Measurements from ENCODE around the gene SLC52A1. TPM values are rescaled to one million over a fixed set of nuclear protein-coding genes. Genes with fewer than 3 reads are reported as not detected.
A peak's percentile ranks its signal among the peaks of the same experiment; 100 is the strongest.

The SLC52A1 gene
- total RNA-seq, 4 donors from 2014 or later: 0.26 to 1.4 (median 1.1) TPM

GRCh38 chr17:5069724-5070123 lies 34.5 kb upstream of the SLC52A1 start:
- WGBS, 2 donors: 76 to 81% methylated on average over 4 of the region's 4 CpGs
- DNase-seq: no peak
- TF ChIP-seq, protein P1, sequence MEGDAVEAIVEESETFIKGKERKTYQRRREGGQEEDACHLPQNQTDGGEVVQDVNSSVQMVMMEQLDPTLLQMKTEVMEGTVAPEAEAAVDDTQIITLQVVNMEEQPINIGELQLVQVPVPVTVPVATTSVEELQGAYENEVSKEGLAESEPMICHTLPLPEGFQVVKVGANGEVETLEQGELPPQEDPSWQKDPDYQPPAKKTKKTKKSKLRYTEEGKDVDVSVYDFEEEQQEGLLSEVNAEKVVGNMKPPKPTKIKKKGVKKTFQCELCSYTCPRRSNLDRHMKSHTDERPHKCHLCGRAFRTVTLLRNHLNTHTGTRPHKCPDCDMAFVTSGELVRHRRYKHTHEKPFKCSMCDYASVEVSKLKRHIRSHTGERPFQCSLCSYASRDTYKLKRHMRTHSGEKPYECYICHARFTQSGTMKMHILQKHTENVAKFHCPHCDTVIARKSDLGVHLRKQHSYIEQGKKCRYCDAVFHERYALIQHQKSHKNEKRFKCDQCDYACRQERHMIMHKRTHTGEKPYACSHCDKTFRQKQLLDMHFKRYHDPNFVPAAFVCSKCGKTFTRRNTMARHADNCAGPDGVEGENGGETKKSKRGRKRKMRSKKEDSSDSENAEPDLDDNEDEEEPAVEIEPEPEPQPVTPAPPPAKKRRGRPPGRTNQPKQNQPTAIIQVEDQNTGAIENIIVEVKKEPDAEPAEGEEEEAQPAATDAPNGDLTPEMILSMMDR (IDR thresholded peaks at IDR 0.05): no peak
- TF ChIP-seq POLR2A (IDR thresholded peaks at IDR 0.05): no peak

DNA sequence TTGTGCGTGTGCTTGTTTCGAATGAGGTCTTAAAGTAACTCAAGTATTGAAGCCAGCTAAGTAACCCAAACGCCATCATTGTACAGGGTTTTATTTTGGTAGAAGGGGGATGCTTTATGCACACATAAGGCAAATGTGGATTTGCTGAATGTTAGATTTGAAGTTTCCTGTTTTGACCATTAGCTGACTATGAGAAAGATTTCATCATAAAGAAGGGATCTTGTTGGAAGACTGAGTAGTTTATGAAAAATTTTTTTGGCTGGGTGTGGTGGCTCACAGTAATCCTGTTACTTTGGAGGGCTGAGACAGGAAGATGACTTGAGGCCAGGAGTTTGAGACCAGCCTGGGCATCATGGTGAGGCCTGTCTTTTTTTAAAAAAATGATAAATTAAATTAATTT lies 33.0 kb upstream of the SLC52A1 start:
- Histone ChIP-seq H3K36me3 (no peaks in the 10 kb centered on the region), H3K4me1 (no peaks in the 10 kb centered on the region), H3K27ac (no peak overlapping the region), H3K4me3 (no peak overlapping the region), H3K9me3 (no peaks in the 10 kb centered on the region), H3K27me3 (peaks cover 0 to 6% (median 0%) of the 10 kb centered on the region in 4 donors)
- WGBS, 2 donors: 76 to 90% methylated on average over 3 of the region's 3 CpGs
- intact Hi-C loops (cut with DNase I): loop anchor here (10.0 kb wide), 1 partner anchor 163 kb away; the partner anchor contains the start of gene CHRNE
- TF ChIP-seq, protein P1 (IDR thresholded peaks at IDR 0.05): no peak
- TF ChIP-seq POLR2A (IDR thresholded peaks at IDR 0.05): no peak
- DNase-seq: no peak

More at GRCh38 chr17:5069724-5070123, 34.5 kb upstream of the SLC52A1 start:
- Histone ChIP-seq H3K4me3 (no peak overlapping the region), H3K4me1 (no peaks in the 10 kb centered on the region), H3K27ac (no peak overlapping the region), H3K9me3 (no peaks in the 10 kb centered on the region), H3K27me3 (peaks cover 0 to 10% (median 0%) of the 10 kb centered on the region in 4 donors), H3K36me3 (no peaks in the 10 kb centered on the region)
- intact Hi-C loops (cut with DNase I): loop anchor here (10.0 kb wide), 1 partner anchor 165 kb away; the partner anchor contains the start of gene CHRNE

DNA sequence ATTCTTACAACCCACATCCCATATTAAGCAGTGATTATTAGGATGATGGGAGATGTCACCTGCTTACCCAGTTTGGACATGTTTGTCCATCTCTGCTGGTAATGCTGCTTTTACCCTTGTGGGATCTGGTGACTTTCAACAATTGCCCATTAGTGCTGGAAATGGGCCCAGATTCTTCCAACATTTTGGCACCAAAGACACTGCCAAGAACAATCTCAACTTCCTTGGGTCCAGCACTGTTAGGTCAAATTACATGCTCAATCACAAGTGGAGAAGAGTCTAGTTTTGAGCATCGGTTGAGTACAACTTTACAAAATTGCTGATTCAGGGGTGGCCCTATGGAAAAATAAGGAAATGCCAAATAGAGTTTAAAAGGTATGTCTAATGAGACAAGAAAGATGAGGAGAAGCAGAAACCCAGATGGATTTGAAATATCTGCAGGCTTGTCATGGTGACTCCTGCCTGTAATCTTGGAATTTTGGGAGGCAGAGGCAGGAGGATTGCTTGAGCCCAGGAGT lies 30.1 kb upstream of the SLC52A1 start:
- Histone ChIP-seq H3K36me3 (no peaks in the 10 kb centered on the region), H3K27ac (no peak overlapping the region), H3K4me3 (no peak overlapping the region), H3K9me3 (no peaks in the 10 kb centered on the region), H3K27me3 (no peaks in the 10 kb centered on the region), H3K4me1 (peaks cover 0 to 9% (median 0%) of the 10 kb centered on the region in 3 donors)
- TF ChIP-seq, protein P1 (IDR thresholded peaks at IDR 0.05): no peak
- no peak for TF ChIP-seq POLR2A (IDR thresholded peaks at IDR 0.05)
- intact Hi-C loops (cut with DNase I): loop anchor here (10.0 kb wide), 1 partner anchor 160 kb away; the partner anchor contains the start of gene CHRNE
- no peak for DNase-seq
- WGBS, 2 donors: 57 to 63% methylated on average over 1 of the region's 1 CpG

GRCh38 chr17:5055543-5055942 lies 20.3 kb upstream of the SLC52A1 start:
- DNase-seq: no peak
- Histone ChIP-seq H3K27me3 (peaks cover 0 to 13% (median 0%) of the 10 kb centered on the region in 4 donors), H3K4me3 (no peak overlapping the region), H3K36me3 (no peaks in the 10 kb centered on the region), H3K9me3 (no peaks in the 10 kb centered on the region), H3K27ac (no peak overlapping the region), H3K4me1 (no peaks in the 10 kb centered on the region)
- WGBS, 2 donors: 90 to 95% methylated on average over 8 to 9 of the region's 10 CpGs
- intact Hi-C loops (cut with DNase I): no loop called here
- TF ChIP-seq, protein P1 (IDR thresholded peaks at IDR 0.05): no peak
- no peak for TF ChIP-seq POLR2A (IDR thresholded peaks at IDR 0.05)

DNA sequence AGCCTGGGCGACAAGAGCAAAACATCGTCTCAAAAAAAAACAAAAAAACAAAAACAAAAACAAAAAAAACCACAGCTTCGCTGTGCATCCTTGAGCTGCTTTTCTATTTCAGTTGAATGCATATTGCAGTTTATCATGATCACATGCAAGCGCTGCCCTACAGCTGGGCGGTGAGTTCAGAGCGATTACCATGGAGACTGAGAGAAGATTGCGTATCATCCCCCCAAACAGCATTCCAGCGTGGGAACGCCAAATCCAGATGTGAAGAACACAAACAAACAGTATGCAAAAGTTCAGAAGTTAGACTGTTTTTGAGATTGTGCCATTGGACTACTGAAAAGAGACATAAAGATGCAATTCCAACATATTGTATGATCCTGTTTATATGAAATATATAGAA lies 15.1 kb upstream of the SLC52A1 start:
- 73 to 76% methylated on average over 9 of the region's 9 CpGs for WGBS, 2 donors
- intact Hi-C loops (cut with DNase I): no loop called here
- Histone ChIP-seq H3K9me3 (no peaks in the 10 kb centered on the region), H3K36me3 (no peaks in the 10 kb centered on the region), H3K27me3 (no peaks in the 10 kb centered on the region), H3K27ac (peak overlapping the region in 2 of 4 donors; percentile 49 to 51), H3K4me3 (no peak overlapping the region), H3K4me1 (peaks cover 0 to 15% (median 7%) of the 10 kb centered on the region in 3 donors)
- TF ChIP-seq POLR2A (IDR thresholded peaks at IDR 0.05): no peak
- TF ChIP-seq, protein P1 (IDR thresholded peaks at IDR 0.05): no peak
- DNase-seq: no peak

Data from esophagus squamous epithelium (tissue), 5 donors.